PFSK-1 (cell line): Measurements from ENCODE around the gene SLC43A3.

Experiments
- POLR2AphosphoS5 ChIP-seq: IDR thresholded peaks from 2 replicates; pipeline ENCODE4 v1.6.1; 2012; ENCODE audit warnings: low read depth, mild to moderate bottlenecking, control low read depth, low read length, moderate library complexity
- REST ChIP-seq, 2 experiments: IDR thresholded peaks; 2 replicates each; pipeline versions ENCODE4 v1.6.1 to v1.8.0; 2011 to 2012; ENCODE audit warnings: low read depth in 2 of 2, low read length in 2 of 2, control low read depth in 1 of 2, inconsistent platforms in 1 of 2, mild to moderate bottlenecking in 1 of 2, moderate library complexity in 1 of 2; ENCODE audit not compliant: insufficient read depth in 1 of 2
- SIN3A ChIP-seq: IDR thresholded peaks from 2 replicates; pipeline ENCODE4 v1.6.1; 2012; ENCODE audit warnings: mild to moderate bottlenecking, low read length, moderate library complexity, borderline replicate concordance; ENCODE audit not compliant: insufficient read depth
- TAF1 ChIP-seq: IDR thresholded peaks from 2 replicates; pipeline ENCODE4 v1.6.1; 2012; ENCODE audit warnings: low read length, control low read depth, borderline replicate concordance; ENCODE audit not compliant: insufficient read depth

- TF ChIP-seq REST (IDR thresholded peaks at IDR 0.05; ENCODE audit: insufficient read depth in 1 of 2, low read depth in 2 of 2, low read length in 2 of 2) (no peak), POLR2AphosphoS5 (no peak), TAF1 (no peak), SIN3A (no peak)
Observed at GRCh38 chr11:57408771-57409170, 18.1 kb downstream of the SLC43A3 start.
